ENCODE results near the gene OR5D16.
"Not testable (repeated sequence)": the region's sequence is repeated elsewhere in the genome, so short reads cannot be mapped to it uniquely, and the experiment has no call there.

The OR5D16 gene

DNA sequence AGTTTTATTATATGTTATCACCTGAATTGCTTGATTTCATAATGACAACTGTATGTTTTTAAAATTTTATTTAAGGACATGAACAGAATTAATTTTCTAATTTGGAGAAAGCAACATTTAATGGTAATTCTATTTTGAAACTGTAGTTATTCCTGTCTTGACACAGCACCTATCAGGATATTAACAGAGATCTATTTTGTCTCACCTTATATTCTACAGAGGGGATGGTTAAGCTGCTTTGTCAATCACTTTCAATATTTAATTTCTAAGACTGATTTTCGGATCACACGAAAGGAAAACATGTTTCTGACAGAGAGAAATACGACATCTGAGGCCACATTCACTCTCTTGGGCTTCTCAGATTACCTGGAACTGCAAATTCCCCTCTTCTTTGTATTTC is at the start of gene OR5D16:
Gene OR5D16 (plus strand): TSS at position 301 of the 400 bp plus-strand sequence. CDS start 0 bp downstream, at position 301.
- no peak for DNase-seq

DNA sequence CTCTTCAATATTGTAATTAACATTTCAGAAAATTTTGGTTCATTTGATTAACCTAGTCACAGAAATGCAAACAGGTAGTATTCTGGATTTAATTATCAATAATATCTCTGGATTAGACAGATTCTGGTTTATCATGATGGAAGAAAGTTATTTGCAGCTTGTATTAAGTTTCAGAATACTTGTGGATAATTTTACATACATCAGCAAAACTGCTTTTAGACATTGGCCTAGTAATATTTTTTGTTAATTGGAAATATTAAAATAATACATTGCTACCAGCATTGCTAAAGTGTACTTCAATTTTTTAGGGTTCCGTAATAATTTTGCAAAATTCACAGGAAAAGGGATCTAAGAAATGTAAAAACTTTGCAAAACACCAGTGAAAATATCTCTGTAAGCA is 46.9 kb upstream of the OR5D16 start:
- no peak for DNase-seq

DNA sequence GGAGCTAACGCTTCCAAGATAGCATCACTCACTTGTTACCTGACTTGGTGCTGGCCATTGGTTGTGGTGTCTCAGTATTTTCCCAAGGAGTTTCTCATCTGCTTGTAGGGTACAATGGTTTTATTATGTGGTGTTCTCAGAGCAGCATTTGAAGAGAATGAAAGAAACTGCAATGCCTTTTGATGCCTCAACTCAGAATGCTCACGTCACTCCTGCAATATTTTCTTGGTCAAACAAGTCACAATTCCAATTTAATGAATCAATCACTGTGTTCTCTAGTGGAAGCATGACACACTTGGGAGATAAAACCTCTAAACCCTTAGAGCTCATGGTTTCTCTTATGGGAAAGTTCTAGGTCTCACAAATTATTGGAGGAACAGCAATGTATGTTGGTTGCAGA is 45.2 kb upstream of the OR5D16 start:
- no peak for DNase-seq

DNA sequence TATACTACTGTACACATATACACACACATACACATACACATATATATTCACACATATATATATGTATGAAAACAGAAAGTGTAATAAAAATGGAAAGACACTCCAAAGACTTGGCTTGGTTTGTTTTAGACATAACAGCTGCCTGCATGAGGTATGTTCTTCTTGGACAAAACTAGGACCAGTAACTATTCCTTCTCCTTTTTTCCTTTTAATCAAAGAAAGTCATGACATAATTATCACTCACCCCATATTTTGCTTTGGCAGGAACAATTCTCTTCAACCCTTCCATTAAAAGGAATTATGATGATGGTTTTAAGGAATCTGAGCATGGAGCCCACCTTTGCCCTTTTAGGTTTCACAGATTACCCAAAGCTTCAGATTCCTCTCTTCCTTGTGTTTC is 43.3 kb upstream of the OR5D16 start, which contains the start of gene OR5D14:
Gene OR5D14 (plus strand): TSS at position 301 of the 400 bp plus-strand sequence. CDS start 0 bp downstream, at position 301.
- DNase-seq = no peak

DNA sequence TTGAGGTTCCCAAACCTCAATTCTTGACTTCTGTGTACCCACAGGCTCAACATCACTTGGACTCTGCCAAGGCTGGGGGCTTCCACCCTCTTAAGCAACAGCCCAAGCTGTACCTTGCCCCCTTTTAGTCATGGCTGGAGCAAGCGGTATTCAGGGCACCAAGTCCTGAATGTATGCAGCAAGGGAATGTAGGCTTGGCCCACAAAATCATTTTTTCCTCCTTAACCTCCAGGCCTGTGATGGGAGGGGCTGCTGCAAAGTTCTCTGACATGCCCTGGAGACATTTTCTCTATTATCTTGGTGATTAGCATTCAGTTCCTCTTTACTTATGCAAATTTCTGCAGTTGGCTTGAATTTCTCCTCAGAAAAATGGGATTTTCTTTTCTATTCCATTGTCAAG is 32.3 kb upstream of the OR5D16 start:
- DNase-seq = no peak

DNA sequence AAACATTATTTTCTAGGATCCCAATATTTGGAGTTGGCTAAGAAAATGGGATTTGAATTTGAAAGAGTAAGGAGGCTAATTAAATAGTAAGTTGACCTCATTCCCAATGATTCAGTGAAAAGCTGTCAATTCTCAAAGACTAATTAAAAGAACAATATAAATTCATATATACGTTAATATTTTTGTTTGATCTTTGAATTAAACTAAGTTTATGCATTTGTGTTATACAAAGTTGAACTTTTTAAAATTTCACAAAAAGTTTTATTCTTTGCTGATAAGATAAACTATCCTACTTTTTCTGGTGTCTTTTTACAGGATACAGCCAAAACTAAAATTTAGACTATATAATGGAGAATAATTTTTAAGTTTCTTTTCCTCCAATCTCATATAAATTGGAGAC is 27.5 kb upstream of the OR5D16 start, which contains the start of gene OR5L1:
Gene OR5L1 (plus strand): TSS at position 301 of the 400 bp plus-strand sequence. CDS start 100 bp downstream, outside the sequence.
- no peak for DNase-seq

DNA sequence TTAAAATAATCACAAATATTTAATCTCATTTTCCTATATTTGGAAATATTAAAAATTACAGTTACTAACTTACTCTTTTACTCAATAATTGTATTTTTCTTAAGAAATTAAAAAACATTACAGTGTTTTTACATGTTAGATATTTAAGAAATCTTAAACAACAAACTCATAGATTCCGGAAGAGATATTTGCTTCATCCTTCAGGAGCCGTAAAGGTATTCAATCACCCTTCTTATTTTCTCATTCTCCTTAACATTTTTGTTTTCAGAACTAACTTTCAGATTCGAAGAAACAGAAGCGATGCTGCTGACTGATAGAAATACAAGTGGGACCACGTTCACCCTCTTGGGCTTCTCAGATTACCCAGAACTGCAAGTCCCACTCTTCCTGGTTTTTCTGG is 19.2 kb upstream of the OR5D16 start, which contains the start of gene OR5D18:
Gene OR5D18 (plus strand): TSS at position 301 of the 400 bp plus-strand sequence. CDS start 0 bp downstream, at position 301.
- no peak for DNase-seq

DNA sequence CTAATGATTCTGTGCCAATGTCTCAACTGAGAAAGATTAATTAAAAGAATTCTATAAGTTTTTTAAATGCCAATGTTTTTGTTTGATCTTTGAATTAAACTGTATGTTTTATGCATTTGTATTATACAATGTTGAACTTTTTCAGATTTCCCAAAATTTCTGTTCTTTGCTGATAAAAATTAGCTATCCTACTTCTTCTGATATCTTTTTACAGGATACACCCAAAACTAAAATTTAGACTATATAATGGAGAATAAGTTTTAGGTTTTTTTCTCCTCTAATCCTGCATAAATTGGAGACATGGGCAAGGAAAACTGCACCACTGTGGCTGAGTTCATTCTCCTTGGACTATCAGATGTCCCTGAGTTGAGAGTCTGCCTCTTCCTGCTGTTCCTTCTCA is 11.6 kb upstream of the OR5D16 start, which contains the start of gene OR5L2:
Gene OR5L2 (plus strand): TSS at position 301 of the 400 bp plus-strand sequence. CDS start 0 bp downstream, at position 301.
- DNase-seq = no peak

DNA sequence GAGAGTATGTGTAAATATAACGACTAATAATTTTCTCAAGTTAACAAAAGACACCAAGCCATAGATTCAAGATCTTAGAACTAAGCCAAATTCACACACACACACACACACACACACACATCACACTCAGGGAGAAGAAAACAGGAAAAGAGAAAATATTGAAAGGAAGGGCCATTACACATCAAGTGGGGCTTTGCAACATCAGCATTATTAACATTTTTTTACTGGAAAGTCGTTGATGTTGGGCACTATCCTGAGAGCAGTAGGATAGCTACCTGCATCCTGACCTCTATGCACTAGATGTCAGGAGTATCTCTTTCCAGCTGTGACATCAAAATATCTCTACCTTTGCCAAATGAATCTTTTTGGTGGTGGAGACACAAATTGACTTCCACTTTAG is 8.9 kb downstream of the OR5D16 start:
- no peak for DNase-seq

DNA sequence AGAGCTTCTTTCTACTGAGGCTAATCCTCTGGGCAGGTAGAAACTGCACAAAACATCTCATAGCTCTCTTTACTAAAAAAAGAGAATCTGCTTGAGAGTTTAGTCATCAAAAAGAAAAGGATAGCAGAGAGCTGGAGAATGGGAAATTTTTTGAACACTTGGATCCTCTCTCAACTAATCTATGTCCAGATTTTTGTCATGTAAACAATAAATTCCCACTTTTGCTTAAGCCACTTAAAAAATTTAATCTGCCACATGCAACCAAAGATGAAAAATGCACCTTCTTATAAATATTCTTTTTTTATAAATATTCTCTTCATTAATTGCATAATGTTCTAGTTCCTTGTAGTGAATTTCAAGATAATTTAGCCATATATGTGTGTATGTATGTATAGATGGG is 10.5 kb downstream of the OR5D16 start:
- no peak for DNase-seq

DNA sequence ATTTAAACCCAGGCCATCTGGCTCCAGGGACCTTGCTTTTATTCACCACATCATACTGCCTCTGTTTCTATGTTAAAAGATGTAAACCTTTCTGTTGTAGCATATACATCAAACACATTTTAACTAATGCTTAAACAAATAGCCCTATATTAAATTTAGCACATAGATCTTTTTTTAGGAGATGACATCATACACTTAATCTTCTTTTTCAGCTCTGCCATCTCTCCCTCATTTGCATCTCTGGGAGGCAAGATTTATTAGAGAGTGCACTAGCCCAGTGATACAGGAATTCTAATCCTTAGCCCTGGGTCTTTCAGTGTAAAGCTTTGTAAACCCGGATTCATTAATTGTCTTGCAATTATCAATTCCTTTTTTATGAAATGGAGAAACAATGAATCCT is 13.6 kb downstream of the OR5D16 start:
- DNase-seq = no peak

DNA sequence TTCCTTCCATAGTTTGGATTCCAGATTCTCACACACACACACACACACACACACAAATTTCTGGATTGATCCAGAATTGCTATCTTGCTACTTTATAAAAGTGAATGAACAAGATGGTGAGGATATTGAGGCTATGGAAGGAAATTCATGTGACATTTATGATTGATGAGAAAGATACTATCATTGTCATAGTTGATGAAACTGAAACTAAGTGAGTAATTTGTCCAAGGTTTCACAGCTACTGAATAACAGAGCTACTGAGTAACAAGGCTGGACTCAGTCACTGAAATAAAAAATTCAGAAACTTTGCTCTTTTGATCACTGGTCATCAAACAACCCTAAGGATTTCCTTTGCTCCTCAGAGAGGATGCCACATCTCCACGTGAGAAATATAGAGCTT is 16.2 kb downstream of the OR5D16 start:
- DNase-seq = no peak

DNA sequence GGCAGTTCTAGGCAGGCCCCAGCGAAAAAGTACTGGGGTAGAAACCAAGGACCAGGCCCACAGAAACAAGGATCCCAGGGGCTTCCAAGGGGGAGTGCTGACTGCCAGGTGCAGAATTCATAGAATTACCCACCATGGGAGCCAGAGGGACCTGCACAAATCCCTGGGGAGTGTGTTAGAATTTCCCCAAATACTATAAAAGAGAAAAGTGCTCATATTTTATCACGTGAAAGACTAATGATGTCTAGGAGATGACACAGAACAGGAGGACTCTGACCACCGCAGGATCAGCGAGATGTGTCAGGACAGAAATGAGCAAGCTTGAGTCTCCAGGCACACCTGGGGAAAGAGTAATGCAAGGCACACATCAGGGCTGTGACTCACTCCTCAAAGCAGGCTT is 28.8 kb downstream of the OR5D16 start:
- DNase-seq = not testable (repeated sequence)

DNA sequence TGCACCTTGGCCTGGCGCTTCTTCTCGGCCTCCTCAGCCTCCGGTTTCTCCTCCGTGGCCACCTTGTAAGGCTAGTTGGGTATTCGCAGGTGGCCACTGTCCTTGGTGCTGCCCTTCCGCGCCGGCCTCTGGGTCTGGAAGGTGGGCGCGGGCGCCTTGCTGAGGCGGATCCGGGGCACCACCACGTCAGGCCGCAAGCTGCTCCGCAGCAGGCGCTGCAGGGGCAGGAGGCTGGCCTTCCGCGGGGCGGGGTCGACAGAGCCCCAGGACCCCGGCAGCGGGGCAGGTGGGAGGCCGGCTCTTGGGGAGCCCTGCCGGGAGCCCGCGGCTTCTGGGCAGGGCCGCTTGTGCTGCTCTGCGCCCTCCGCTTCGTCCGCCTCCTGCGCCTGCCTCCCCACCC is 34.2 kb downstream of the OR5D16 start:
- DNase-seq = not testable (repeated sequence)

DNA sequence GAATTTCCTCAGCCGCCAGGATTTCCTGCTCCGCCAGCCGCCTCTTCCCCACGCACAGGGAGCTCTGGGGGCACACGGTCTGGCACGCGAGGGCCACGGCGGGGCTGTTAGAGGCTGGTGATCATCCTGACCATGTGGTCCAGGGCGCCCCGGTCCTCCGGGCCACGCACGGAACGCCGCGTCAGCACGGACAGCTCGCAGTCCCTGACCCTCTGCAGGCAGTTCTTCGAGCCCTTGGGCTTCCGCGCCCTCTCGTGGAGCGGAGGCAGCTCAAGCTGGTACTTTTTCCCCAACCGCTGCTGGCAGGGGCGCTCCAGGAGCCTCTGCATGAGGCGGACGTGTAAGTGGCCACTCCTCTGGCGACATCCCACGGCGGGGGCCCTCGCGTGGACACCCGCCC is 34.6 kb downstream of the OR5D16 start:
- not testable (repeated sequence) for DNase-seq

DNA sequence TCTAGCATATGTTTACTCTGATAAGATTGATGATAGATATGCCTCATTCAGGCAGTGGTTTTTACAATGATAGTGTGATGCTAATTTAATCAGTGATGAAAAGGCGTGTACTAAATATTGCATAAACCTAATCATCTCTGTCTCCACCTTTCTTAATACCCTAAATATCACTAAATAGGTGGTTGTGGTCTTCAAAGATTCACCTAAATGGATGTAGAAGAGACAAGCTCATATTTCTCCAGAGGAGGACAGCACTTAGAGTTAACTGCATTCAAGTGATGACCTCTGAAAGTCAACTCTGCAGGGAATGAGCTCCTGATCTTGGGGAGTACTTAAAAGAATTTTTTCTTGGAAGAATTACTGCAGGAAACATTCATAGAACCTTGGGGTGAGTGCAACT is 44.4 kb downstream of the OR5D16 start, which contains the start of gene TRIM51:
Gene TRIM51 (plus strand): TSS at position 301 of the 400 bp plus-strand sequence. CDS start 2,132 bp downstream, outside the sequence.
- not testable (repeated sequence) for DNase-seq

DNA sequence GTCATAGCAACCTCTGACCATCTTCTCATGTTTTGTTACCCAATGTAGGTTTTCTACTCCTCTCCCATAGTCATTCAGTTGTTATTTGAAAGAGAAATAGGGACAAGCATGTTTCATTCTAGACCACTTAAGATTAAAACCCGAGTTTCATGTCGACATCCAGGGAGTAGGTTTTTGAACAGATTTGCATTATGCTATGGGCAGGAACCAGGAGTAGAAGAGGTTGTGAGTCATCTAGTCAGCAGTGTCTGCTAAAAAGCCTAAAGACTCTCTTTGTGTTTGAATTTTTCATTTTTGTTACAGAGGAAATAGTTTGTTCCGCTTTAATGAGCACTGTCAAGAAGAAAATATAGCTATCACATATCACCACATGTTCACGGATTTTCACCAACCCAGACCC is 46.4 kb downstream of the OR5D16 start:
- not testable (repeated sequence) for DNase-seq

DNA sequence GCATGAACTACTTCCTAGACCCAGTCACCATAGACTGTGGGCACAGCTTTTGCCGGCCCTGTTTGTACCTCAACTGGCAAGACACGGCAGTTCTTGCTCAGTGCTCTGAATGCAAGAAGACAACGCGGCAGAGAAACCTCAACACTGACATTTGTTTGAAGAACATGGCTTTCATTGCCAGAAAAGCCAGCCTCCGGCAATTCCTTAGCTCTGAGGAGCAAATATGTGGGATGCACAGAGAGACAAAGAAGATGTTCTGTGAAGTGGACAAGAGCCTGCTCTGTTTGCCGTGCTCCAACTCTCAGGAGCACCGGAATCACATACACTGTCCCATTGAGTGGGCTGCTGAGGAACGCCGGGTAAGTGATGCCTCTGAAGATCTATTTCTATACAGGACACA is 46.9 kb downstream of the OR5D16 start:
- DNase-seq = not testable (repeated sequence)
